OCI-LY3 (cell line): ENCODE data around the gene KCNIP1.

ENCODE experiments used
- H2AFZ ChIP-seq: fragments of 200-600, 300-600 bp; shearing (Covaris generic); 2 replicates; pipeline ENCODE4 v1.6.0; 2014; ENCODE audit warnings: antibody characterized with exemption, low read depth, low read length
- H3K27ac ChIP-seq: fragments of 200-600, 300-600 bp; sonication (generic); 2 replicates; pipeline ENCODE4 v1.5.1; 2014; ENCODE audit warnings: mild to moderate bottlenecking, low read length, moderate library complexity, mixed read lengths
- H3K27me3 ChIP-seq: fragments of 200-600, 300-600 bp; sonication (generic); 2 replicates; pipeline ENCODE4 v1.6.1; 2014; ENCODE audit warnings: low read depth, low read length, mixed read lengths
- H3K36me3 ChIP-seq: fragments of 200-600, 300-600 bp; sonication (generic); replicated peaks from 2 replicates; pipeline ENCODE3; 2014; ENCODE audit warnings: low read depth, low read length, mixed read lengths
- H3K4me1 ChIP-seq: fragments of 300-600, 200-600 bp; sonication (generic); 2 replicates; pipeline ENCODE4 v1.6.1; 2014; ENCODE audit warnings: low read length, mixed read lengths
- H3K4me2 ChIP-seq: fragments of 200-600, 300-600 bp; sonication (generic); 2 replicates; pipeline ENCODE4 v1.6.1; 2014; ENCODE audit warnings: low read length, mixed read lengths
- H3K4me3 ChIP-seq: fragments of 300-600, 200-600 bp; sonication (generic); 2 replicates; pipeline ENCODE4 v1.5.1; 2014; ENCODE audit warnings: antibody characterized with exemption, mild to moderate bottlenecking, low read length, moderate library complexity
- H3K79me2 ChIP-seq: fragments of 300-600, 200-600 bp; shearing (Covaris generic); 2 replicates; pipeline ENCODE4 v1.6.1; 2014; ENCODE audit warnings: mild to moderate bottlenecking, low read length, mixed read lengths
- H3K9ac ChIP-seq: fragments of 300-600, 200-600 bp; shearing (Covaris generic); 2 replicates; pipeline ENCODE4 v1.6.0; 2014; ENCODE audit warnings: mild to moderate bottlenecking, low read length, moderate library complexity
- H3K9me3 ChIP-seq: fragments of 200-600, 300-600 bp; shearing (Covaris generic); 2 replicates; pipeline ENCODE4 v1.6.1; 2014; ENCODE audit warnings: low read length, mixed read lengths; ENCODE audit not compliant: insufficient read depth
- H4K20me1 ChIP-seq: fragments of 200-600, 300-600 bp; sonication (generic); 2 replicates; pipeline ENCODE4 v1.6.1; 2016; ENCODE audit warnings: low read length, mixed read lengths; ENCODE audit not compliant: insufficient read depth
- EZH2phosphoT487 ChIP-seq: fragments of 200-600 bp; shearing (Covaris generic); IDR thresholded peaks from 2 replicates; pipeline ENCODE4 v1.6.1; 2018; ENCODE audit warnings: antibody characterized with exemption, mixed run types, low read depth
- TF ChIP-seq, protein P1 (sequence below): fragments of 200-600, 300-600 bp; sonication (generic); IDR thresholded peaks from 2 replicates; pipeline ENCODE4 v1.5.1; 2014; ENCODE audit warnings: antibody characterized with exemption, low read length, low read depth

The KCNIP1 gene

DNA sequence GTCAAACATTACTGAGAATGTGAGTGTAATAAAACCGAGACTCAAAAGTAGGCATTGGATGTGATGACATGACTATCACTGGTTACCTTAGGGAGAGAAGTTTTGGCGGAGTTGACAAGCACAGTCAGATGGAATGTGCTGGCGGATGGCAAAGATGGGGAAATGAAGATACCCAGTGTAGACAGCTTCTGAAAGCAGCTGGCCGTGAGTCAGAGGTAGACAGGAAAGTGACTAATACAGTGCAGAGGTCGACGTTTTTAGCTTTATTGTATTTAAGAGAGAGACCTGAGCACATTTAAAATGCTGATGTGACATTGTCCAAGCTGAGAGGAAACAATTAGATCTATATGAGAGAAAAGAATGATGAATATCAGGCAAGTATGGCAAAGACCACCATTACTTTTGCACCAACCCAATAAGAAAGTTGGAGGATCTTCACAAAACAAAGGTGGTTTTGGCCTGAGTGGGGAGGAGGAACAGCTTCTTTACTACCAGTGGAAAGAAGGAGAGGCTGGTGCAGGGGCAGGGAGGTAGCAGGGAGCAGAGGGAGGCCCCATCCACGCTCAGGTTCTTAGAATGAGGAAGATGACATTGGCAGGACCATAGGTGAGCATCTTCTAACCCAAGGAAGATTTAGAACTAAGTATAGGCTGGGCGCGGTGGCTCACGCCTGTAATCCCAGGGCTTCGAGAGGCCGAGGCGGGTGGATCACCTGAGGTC lies 36.7 kb upstream of the KCNIP1 start:
- Histone ChIP-seq H3K4me3 (peak overlapping the region; percentile 35; the same call in 1 of the 2 replicates), H3K36me3 (no peaks in the 10 kb centered on the region), H3K9me3 (no peaks in the 10 kb centered on the region), H3K27ac (peak overlapping the region; percentile 63), H3K9ac (no peak overlapping the region), H3K4me1 (peaks cover 60% of the 10 kb centered on the region), H4K20me1 (no peaks in the 10 kb centered on the region), H3K79me2 (no peaks in the 10 kb centered on the region), H3K4me2 (peak overlapping the region; percentile 83), H3K27me3 (peaks cover 25% of the 10 kb centered on the region), H2AFZ (no peak overlapping the region)
- TF ChIP-seq EZH2phosphoT487, result no peak
- TF ChIP-seq, protein P1, sequence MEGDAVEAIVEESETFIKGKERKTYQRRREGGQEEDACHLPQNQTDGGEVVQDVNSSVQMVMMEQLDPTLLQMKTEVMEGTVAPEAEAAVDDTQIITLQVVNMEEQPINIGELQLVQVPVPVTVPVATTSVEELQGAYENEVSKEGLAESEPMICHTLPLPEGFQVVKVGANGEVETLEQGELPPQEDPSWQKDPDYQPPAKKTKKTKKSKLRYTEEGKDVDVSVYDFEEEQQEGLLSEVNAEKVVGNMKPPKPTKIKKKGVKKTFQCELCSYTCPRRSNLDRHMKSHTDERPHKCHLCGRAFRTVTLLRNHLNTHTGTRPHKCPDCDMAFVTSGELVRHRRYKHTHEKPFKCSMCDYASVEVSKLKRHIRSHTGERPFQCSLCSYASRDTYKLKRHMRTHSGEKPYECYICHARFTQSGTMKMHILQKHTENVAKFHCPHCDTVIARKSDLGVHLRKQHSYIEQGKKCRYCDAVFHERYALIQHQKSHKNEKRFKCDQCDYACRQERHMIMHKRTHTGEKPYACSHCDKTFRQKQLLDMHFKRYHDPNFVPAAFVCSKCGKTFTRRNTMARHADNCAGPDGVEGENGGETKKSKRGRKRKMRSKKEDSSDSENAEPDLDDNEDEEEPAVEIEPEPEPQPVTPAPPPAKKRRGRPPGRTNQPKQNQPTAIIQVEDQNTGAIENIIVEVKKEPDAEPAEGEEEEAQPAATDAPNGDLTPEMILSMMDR, result no peak

DNA sequence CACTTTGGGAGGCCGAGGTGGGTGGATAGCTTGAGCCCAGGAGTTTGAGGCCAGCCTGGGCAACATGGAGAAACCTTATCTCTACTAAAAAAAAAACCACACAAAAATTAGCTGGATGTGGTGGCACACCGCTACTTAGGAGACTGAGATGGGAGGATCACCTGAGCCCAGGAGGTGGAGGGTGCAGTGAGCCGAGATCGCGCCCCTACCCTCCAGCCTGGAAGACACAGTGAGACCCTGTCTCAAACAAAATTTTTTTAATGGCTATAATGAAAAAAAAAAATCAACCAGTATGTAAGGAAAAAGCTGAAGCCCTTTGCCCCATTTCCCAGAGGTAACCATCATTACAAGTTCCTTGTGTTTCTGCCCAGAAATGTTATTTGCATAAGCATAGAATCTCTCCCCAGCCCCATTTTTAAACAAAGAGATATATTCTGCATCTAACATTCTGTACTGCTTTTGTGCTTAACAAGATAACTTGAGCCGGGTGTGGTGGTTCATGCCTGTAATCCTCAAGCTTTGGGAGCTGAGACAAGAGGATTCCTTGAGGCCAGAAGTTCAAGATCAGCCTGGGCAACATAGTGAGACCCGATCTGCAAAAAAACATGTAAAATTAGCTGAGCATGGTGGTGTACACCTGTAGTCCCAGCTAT lies 35.1 kb upstream of the KCNIP1 start:
- H3K27me3 ChIP-seq, result peaks cover 25% of the 10 kb centered on the region
- no peaks in the 10 kb centered on the region for H3K36me3 ChIP-seq
- TF ChIP-seq, protein P1, result no peak
- TF ChIP-seq EZH2phosphoT487, result no peak
- H3K9ac ChIP-seq, result no peak overlapping the region
- no peaks in the 10 kb centered on the region for H3K9me3 ChIP-seq
- no peaks in the 10 kb centered on the region for H4K20me1 ChIP-seq
- no peaks in the 10 kb centered on the region for H3K79me2 ChIP-seq
- no peak overlapping the region for H3K27ac ChIP-seq
- no peak overlapping the region for H3K4me3 ChIP-seq
- H3K4me2 ChIP-seq, result no peak overlapping the region
- peaks cover 57% of the 10 kb centered on the region for H3K4me1 ChIP-seq
- H2AFZ ChIP-seq, result no peak overlapping the region

DNA sequence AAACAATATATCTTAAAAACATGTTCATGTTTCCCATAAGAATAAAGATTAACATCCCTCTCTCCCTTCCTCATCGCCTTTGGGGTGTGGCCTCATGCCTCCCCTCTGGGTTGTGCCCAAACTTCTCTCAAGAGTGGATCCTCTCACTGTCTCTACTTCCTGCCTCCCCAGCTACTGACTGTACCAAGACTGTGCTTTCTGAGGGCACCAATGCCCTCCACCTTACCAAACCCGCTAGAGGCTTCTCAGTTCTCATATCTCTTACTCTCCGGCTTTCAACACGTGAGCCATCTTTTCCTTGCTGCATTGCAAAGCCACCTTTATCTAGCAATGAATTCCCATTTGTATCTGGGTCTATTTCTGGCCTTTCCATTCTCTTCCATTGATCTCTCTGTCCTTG lies 34.4 kb upstream of the KCNIP1 start:
- peaks cover 25% of the 10 kb centered on the region for H3K27me3 ChIP-seq
- no peak overlapping the region for H3K9ac ChIP-seq
- H3K4me2 ChIP-seq, result no peak overlapping the region

DNA sequence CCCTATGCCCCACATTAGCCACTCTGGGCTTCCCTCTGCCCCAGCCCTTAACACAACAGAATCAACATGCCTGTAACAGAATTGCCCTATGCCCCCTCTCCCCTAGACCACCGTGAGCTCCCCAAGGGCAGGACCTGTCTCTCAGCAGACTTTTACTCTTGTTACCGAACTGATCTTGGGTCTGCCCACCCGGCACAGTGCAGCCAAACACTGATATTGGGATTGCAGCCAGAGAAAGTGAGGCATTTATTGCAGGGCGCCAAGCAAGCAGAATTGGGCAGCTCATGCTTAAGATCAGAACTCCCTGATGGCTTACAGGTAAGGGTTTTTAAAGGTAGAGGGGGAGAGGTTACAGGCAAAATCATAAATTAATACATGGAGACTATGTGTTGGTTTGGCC lies 33.5 kb upstream of the KCNIP1 start:
- Histone ChIP-seq H3K27ac (no peak overlapping the region), H3K4me1 (peaks cover 44% of the 10 kb centered on the region), H3K27me3 (peaks cover 17% of the 10 kb centered on the region), H3K79me2 (no peaks in the 10 kb centered on the region), H3K9ac (no peak overlapping the region), H3K36me3 (no peaks in the 10 kb centered on the region), H3K9me3 (no peaks in the 10 kb centered on the region), H3K4me3 (no peak overlapping the region), H3K4me2 (no peak overlapping the region), H4K20me1 (no peaks in the 10 kb centered on the region), H2AFZ (no peak overlapping the region)
- no peak for TF ChIP-seq EZH2phosphoT487
- TF ChIP-seq, protein P1, result no peak

More for the DNA sequence above, 34.4 kb upstream of the KCNIP1 start:
- H3K27ac ChIP-seq, result no peak overlapping the region
- H3K36me3 ChIP-seq, result no peaks in the 10 kb centered on the region
- H3K4me1 ChIP-seq, result peaks cover 50% of the 10 kb centered on the region
- no peaks in the 10 kb centered on the region for H3K79me2 ChIP-seq
- H3K9me3 ChIP-seq, result no peaks in the 10 kb centered on the region
- H3K4me3 ChIP-seq, result no peak overlapping the region
- no peaks in the 10 kb centered on the region for H4K20me1 ChIP-seq
- H2AFZ ChIP-seq, result no peak overlapping the region
- no peak for TF ChIP-seq EZH2phosphoT487
- TF ChIP-seq, protein P1, result no peak
